Stimulated activated CD4-positive, alpha-beta T cell treated with anti-CD3 and anti-CD28 coated beads, TNF-alpha, amount 100 ng/mL, for 48 hours (primary cell): ENCODE results near the gene NCEH1.
"Not testable (repeated sequence)": the region's sequence is repeated elsewhere in the genome, so short reads cannot be mapped to it uniquely, and the experiment has no call there.

Experiments used
- DNase-seq, 3 donors: peaks; one replicate each; pipeline ENCODE4 v3.0.0-alpha.2; 2020; ENCODE audit warnings: low read depth in 3 of 3

NCEH1 gene, protein sequence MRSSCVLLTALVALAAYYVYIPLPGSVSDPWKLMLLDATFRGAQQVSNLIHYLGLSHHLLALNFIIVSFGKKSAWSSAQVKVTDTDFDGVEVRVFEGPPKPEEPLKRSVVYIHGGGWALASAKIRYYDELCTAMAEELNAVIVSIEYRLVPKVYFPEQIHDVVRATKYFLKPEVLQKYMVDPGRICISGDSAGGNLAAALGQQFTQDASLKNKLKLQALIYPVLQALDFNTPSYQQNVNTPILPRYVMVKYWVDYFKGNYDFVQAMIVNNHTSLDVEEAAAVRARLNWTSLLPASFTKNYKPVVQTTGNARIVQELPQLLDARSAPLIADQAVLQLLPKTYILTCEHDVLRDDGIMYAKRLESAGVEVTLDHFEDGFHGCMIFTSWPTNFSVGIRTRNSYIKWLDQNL

DNA sequence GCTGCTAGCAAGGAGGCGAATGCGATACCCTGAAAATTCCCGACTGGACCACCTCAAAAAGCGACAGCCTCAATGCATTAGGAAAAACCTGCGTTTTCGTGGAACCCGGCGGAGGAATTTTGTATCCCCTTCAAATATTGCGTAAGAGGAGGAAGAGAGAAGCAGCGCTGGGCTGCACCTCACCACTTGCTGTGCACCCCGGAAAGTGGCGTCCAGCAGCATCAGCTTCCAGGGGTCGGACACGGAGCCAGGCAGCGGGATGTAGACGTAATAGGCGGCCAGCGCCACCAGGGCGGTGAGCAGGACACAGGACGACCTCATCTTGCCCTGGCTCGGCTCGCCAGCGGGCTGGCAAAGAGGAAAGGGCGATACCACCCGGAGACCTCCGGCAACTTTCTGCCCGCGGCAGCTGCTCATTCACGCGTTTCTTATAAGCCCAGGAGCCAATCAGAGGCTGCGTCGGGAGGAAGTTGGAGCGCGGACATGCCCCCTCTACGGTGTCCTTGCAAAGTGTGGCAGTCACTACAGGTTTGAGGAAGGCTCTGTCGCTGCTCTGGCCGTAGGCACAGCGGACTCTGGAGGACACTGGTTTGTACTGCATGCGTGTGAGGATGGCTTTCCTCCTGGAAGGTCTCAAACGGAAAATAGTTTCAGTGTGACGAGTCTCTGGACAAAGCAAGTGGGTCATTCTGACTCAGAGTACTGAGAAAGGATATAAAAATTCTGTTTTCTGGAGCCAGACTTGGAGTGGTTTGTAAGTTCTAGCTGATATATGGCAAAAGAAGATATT, at the start of gene NCEH1:
NCEH1 (minus strand) TSS at position 404 of the 790 bp plus-strand sequence; CDS start at position 321, 83 bp downstream.
- peak; percentile 59 to 67 (median 61) for DNase-seq

DNA sequence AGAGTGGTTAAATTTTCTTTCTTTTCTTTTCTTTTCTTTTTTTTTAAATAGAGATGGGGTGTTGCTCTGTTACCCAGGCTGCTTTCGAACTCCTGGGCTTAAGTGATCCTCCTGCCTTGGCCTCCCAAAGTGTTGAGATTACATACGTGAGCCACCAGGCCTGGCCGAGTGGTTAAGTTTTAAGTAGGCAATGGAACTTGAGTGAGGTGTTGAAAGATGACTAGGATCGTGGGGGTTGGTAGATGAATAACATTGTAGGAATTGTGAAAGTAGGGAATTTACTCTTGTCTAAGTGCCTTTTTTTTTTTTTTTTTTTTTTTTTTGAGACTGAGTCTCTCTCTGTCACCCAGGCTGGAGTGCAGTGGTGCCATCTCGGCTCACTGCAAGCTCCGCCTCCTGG, 49.5 kb upstream of the NCEH1 start:
- DNase-seq = not testable (repeated sequence)

DNA sequence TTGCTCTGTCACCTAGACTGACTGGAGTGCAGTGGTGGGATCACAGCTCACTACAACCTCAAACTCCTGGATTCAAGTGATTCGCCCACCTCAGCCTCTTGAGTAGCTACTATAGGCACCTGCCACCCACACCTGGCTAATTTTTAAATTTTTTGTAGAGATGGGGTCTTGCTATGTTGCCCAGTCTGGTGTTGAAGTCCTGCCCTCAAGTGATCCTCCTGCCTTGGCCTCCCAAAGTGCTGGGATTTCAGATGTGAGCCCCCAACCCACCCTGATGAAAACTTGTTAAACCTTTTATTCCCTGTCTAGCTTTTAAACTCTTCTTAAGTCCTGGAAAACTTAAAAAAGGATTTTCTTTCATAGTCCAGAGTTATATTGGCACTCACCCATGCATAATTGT, 42.3 kb upstream of the NCEH1 start:
- DNase-seq = no peak

DNA sequence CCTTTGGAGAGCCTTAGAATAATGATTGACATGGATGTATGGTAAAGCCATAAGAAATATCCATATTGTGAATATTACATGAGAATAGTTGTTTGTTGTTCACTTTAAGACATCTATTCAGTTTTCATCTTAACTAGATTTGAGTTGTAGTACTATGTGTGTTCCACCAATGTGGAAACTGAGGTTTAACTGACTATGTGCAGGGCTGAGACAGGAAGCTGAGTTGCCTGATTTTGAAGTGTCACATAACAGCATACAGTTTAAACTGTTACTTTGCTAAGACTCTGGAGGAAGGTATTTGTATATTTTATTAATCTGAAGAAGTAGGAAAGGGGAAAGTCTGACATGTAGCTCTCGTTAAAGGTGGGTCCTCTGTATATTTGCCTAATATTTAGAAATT, 41.8 kb upstream of the NCEH1 start:
- DNase-seq = no peak

DNA sequence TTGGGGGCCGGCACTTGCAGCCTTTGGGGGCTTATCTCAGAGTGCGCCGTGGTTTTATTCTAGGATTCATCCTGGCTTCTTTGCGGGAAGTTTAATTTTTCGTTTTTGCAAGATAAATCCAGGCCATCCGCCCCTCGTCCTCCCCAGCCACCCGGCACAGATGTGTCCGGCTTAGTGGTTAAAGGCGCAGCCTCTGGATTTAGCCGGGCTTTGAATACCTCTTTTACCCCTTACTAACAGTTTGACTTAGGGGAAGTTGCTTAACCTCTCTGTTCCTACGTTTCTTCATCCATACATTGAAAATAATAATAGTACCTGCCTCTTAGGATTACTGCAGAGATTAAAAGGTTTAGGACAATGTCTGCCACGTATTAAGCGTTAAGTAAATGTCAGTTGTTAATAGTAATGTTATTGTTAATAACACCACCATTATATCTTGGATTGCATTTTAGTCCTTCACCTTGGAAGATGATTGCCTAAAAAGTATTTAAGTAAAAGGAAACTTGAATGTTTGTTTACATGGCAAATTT, 40.4 kb upstream of the NCEH1 start:
- DNase-seq = peak in 1 of 3 donors; percentile 2

DNA sequence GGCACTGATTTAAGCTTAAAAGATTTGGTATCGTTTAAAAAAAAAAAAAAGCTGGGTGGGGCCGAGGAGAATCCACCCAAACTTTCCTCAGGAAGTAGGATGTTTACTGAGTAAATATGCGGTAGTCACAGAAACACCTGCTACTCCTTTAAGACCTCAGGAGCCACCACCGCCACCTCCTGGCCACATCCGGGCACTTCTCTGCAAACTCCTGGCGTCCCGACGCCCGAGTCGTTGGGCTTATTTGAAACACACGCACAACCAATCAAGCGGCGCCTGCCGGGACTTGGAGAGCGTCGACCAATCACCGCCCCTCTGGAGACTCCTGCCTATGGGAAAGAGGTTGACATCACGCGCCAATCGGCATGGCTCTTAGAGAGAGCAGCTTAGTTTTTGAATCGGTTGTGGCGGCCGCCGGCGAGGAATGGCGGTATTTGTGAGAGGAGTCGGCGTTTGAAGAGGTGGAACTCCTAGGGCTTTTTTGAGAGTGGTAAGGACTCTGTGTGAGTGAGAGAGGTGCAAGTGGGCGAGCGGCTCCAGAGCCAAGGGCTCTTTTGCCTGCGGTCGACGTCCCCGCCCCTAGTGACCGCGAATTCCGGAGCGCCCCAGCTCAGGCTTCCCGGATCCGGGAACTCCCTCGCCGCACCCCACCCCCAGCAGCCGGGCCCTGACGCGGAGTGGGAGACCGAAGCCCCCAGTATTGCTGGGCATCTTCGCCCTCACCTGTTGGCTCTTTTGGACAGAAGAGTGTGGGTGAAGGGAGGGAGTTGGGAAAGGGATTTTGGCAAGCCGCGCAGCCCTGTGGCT, 39.7 kb upstream of the NCEH1 start, which contains the start of gene ECT2:
ECT2 (plus strand) TSS at position 359 of the 807 bp plus-strand sequence. CDS start 3,805 bp downstream, outside the sequence.
- DNase-seq = peak; percentile 93 to 97 (median 93)

DNA sequence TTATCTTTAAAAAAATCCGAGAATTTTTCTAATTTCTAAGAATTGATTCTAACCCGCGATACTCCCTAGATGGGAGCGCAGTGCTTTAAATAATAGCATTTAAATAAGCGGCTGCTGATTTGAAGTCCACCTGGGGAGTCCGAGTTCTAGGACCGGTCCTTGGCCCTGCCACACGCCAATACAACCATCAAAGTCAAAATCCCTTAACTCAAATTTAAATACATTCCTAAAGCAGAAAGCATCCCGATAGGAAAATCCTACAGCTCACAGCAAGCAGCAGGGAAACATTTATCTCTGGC, 39.2 kb upstream of the NCEH1 start:
- DNase-seq = peak in 1 of 3 donors; percentile 0

DNA sequence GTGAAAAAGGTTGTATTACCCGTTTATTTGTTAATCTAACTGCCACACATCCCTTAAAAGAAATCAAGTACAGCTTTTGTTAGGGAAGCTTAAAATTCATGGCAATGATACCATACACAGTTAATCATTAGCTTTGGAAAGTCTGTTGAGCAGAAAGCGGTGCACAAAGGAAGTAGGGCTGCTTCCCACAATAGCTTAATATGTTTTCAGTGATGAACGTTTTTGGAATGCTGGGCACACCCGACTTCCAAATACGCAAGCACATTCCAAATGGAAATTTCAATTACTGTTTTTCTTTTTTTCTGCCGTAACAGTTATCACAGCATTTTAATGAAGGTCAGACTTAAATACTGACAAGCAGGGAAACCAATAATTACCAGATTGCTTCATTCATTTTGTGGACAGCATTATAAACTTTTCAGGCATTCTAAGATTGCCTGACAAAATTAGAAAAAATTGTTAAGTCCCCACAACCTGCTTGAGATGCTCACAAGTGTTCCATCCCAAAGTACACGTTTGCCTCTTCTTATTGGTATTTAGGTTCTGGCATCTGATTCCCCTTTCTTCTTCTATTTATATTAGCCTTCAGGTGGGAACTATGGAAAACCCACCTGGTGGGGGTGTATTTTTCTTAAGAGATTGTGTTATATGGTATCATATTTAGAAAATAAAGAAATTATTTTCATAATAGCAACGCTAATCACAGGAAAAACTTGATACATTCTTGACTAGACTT, 38.5 kb upstream of the NCEH1 start:
- no peak for DNase-seq

DNA sequence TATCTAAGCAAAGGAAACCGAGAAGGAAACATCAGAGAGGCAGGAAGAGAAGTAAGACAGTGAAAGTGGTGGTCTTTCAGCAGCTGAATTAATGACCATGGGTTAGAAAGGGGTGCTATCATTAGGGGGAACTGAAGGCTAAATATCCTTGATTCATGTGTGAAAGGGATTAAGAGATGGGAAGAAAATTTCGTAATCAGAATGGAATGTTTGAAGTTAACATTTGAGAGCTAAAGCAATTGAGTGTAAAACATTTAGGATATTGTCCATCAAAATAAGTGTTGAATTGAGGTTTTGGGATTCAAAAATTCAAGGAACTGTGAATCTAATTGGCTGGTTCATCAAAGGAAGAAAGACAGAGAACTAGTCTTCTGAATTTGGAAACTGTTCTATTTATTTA, 35.6 kb upstream of the NCEH1 start:
- DNase-seq = no peak

DNA sequence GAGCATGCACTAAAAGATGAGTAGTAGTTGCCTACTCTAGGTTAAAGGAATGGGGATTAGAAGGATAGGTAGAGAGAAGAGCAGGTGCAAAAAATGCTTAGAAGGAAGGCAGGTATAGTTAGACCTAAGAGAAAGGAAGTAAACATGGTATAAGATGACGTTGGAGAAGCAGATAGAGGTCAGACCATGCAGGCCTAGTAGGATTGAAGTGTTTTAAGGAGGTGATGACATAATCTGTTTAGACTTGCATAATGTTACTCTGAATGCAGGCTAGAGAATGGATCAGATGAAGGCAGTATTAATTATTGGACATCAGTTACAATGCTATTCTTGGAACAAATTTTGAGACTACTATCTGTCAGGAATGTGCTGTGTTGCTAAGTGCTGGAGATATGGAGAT, 28.6 kb upstream of the NCEH1 start:
- no peak for DNase-seq

DNA sequence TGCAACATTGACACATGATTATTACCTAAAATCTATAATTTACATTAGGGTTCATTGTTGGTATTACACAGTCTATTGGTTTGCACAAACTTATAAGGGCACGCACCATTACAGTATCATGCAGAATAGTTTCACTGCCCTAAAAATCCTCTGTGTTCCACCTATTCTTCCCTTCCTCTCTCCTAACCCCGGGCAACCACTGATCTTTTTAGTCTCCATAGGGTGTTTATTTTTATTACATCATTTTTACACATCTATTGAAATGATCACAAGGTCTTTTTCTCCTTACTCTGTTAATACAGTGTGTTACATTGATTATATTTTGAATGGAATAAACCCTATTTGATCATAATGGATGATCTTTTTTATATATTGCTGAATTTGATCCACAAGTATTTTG, 24.1 kb upstream of the NCEH1 start:
- no peak for DNase-seq

DNA sequence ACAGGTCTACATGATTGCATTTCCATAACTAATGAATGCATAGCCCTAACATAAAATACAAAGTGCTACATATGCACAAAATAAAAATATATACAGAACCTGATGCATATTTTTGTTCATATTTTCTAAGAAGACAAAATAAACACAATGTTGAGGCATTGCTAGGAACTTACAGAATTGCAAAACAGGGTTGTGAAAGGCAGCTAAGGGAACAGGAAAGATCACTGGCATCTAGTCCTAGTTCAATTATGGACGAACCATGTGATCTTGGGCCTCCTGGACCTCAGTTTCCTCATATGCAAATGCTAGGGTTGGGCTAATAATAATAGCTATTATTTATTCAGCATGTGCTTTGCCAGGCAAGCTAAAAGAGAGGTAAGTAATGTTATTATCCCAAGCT, 15.5 kb upstream of the NCEH1 start:
- no peak for DNase-seq

DNA sequence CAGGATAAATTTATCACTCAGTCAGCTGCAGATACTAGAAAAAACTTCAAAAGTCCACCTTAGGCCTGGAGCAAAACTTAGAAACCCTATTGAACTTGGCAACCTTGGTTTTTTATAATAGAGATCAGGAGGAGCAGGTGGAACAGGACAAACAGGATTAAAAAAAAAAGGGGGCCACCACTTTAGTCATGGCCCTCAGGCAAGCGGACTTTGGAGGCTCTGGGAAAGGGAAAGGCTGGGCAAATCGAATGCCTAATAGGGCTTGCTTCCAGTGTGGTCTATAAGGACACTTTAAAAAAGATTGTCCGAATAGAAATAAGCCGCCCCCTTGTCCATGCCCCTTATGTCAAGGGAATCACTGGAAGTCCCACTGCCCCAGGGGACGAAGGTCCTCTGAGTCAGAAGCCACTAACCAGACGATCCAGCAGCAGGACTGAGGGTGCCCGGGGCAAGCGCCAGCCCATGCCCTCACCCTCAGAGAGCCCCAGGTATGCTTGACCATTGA, 11.7 kb upstream of the NCEH1 start:
- not testable (repeated sequence) for DNase-seq

DNA sequence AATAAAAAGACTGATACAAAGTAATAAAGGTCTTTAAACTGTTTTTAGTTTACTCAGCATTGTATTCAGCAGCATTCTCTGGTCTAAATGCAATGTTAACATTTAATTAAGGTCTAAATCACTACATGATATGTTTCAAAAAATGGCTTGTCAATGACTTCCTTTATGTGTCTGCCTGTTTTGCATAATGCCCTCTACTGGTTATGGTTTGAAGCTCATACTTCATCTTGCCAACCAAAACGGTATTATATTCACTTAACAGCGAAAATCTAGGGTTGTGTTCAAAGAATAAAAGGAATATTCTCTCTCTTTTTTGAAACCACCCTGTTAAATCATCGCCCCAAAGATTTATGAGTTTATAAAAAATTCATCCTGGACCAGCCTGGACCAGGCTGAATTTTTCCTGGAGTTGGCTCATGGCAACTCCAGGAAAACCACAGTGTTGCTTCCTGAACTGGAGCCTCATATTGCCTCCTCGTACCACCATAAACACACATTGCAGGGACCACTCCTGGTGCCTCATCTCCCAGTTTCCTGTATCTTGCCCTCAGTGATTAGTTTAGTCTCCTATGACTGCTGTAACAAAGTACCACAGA, 6.7 kb upstream of the NCEH1 start:
- DNase-seq = no peak

DNA sequence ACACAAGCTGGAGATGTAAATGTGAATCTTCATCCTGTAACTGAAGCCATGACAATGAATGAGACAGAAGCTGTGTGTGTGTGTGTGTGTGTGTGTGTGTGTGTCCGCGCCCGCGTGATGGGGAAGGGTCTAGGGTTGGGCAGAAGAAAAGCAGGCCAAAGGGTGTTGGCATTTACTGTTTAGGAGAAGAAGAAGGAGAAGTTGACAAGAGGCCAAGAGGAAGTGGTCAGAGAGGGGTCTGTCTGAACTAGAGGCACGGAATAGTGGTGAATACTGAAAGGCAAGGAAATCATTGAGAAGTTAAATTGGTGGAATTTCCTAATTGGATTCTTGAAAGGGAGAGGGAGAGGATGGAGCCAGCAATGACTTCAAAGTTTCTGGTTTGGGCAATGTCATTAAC, 5.6 kb upstream of the NCEH1 start:
- DNase-seq = no peak

DNA sequence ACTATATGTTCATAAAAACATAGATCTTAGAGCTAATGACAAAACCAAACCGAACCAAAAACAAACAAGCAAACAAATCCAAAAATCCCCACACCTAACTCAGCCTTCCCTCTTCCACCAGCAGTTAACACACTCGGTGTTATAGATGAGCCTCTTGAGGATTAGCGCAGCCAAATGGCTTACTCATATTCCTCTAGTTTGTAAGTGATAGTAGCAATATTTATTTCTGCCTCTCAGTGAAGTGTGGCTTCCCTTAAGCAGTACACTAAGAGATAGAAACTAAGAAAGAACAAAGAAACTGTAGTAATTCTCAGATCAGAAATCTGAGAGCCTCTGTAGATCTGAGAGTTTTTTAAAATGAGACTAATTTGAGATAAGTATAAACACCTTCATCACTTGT, 2.4 kb upstream of the NCEH1 start:
- no peak for DNase-seq

DNA sequence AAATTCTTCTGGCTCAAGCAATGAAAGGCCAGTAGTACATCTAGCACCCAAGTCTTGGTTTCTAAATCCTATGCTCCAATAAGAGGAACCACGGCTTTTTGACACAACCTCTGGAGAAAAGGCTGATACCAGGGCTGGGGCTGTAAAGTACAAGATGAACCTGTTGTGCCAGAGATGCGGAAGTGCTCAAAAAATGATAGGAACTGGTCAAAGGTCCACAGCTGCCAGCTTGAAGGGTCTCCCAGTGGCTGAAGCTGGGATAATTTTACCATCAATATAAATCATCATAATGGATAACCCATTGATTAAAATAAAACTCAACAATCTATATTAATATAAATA, 558 bp upstream of the NCEH1 start:
- no peak for DNase-seq

DNA sequence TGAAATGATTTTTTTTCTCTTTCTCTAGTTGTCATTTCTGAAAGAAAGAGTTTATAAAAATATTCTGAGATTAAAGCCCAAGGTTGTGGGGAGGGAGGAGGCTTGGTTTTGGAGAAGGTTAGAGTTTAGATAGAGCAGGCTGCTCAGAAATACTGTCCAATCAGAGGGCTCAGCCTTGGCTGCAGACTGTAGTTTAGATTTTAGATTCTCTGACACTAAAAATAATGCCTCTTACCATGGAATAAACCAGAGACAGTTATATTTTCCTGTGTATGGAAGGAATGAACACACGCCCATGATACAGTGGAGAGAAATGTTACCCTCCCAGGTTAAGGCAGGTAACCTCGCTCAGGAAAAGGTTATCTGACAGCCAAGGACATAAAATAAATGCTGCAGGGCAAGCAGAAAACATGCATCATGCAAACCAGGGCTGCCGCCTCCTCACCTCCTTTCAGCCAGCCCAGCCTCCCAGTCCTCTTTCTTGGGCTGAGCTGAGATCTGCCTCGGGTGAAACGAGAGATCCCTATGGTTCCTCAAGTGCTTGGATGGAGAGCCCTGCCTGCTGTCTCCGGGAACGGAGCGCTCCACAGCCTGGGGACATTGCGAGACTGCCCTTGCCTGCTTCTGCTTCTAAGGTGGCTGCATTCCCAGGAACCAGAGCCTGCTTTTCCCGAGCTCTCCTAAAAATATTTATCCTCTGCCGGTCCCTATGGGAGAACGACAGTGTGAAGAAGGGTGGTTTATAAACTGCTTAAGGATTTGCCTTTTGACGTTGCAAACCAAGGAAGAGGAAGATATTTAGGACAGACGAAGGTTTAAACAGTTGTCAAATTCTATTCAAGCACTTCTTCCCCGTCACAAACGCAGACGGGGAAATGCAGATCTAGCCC, 848 bp downstream of the NCEH1 start:
- no peak for DNase-seq

DNA sequence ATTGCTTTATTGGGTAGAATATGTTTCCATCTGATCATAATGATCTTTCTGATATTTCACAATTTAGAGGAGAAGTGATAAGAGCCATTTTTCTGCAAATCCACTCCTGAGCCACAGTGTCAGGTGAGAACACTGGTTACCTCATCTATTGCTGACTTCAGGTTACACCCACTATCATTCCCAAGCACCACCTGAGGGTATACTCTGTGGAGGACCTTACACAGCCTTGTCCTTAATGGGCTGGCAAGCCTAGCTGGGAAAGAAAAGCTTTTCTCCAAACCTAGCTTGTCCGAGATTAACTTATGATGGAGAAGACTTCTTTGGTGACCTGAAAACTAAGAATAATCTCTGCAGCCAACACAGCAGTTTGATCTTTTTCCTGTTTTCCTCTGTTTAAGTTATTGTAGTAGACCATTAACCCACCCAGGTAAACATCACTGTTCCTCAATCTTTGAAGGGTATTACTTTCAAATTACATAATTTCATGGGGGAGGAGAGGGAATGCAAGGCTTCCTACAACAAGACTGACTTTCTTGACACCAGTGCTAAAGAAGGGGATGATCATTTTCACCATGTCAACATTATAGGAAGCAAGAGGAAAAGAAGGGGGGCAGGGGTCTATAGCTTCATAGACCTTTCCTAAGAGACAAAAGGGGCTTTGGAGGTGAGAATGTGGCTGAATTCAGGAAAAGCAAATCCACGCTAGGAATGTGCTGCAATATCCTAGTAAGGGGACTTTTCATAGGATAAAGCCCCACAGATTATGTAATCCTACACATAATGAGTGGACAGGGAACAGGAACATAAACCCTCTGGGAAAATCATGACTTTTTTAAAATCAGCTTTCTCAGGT, 1.7 kb downstream of the NCEH1 start:
- DNase-seq = no peak
